CD14-positive monocyte (primary cell): ENCODE data around the gene ATE1. TPM values are rescaled to one million over a fixed set of nuclear protein-coding genes. Genes with fewer than 3 reads are reported as not detected.

Experiments used
- DNase-seq, 3 donors: peaks; one replicate each; pipeline ENCODE4 v3.0.0-alpha.2; 2011 to 2022
- H2AFZ ChIP-seq: 2 replicates; pipeline ENCODE4 v1.6.0; 2012; ENCODE audit warnings: mild to moderate bottlenecking, low read depth, low read length, inconsistent platforms; ENCODE audit not compliant: insufficient read depth, poor library complexity, severe bottlenecking
- H3K27ac ChIP-seq, 2 donors: 1 replicate in 1 of 2; 2 replicates in 1 of 2; pipeline ENCODE4 v1.5.1; 2012 to 2013; ENCODE audit warnings: low read length in 2 of 2, control low read depth in 1 of 2, inconsistent platforms in 1 of 2, low read depth in 1 of 2, mild to moderate bottlenecking in 1 of 2
- H3K27me3 ChIP-seq, 2 donors: one replicate each; pipeline versions ENCODE4 v1.6.0 to v1.6.1; 2011 to 2013; ENCODE audit warnings: low read length in 2 of 2; ENCODE audit not compliant: control insufficient read depth in 2 of 2, insufficient read depth in 2 of 2
- H3K36me3 ChIP-seq, 2 donors: replicated peaks in 1 of 2; 1 replicate in 1 of 2; 2 replicates in 1 of 2; pipeline versions ENCODE4 v1.5.1 to v1.6.1; 2012 to 2013; ENCODE audit warnings: low read length in 2 of 2, control low read depth in 1 of 2, inconsistent platforms in 1 of 2, mild to moderate bottlenecking in 1 of 2; ENCODE audit not compliant: insufficient read depth in 2 of 2, control insufficient read depth in 1 of 2
- H3K4me1 ChIP-seq, 2 donors: 1 replicate in 1 of 2; 2 replicates in 1 of 2; pipeline versions ENCODE4 v1.5.1 to v1.6.1; 2012 to 2013; ENCODE audit warnings: low read length in 2 of 2, control low read depth in 1 of 2, inconsistent platforms in 1 of 2, mild to moderate bottlenecking in 1 of 2, moderate library complexity in 1 of 2; ENCODE audit not compliant: insufficient read depth in 2 of 2, control insufficient read depth in 1 of 2
- H3K4me2 ChIP-seq: replicated peaks from 2 replicates; pipeline ENCODE3; 2012; ENCODE audit warnings: low read length, moderate library complexity, mild to moderate bottlenecking; ENCODE audit not compliant: poor library complexity, severe bottlenecking; ENCODE audit errors: extremely low read depth
- H3K4me3 ChIP-seq, 3 experiments: fragments of 200-600 bp in 1 of 3; sonication (generic) in 1 of 3; replicated peaks in 1 of 3; 1 replicate in 2 of 3; 2 replicates in 1 of 3; pipeline ENCODE4 v1.5.1; 2011 to 2013; ENCODE audit warnings: low read length in 3 of 3, mild to moderate bottlenecking in 3 of 3, control low read depth in 2 of 3, low read depth in 2 of 3, inconsistent platforms in 1 of 3, moderate library complexity in 1 of 3
- H3K79me2 ChIP-seq: 2 replicates; pipeline ENCODE4 v1.6.0; 2012; ENCODE audit warnings: mild to moderate bottlenecking, control low read depth, inconsistent platforms, low read length, moderate library complexity; ENCODE audit not compliant: insufficient read depth
- H3K9ac ChIP-seq: 2 replicates; pipeline ENCODE4 v1.6.0; 2017; ENCODE audit warnings: low read length, mild to moderate bottlenecking; ENCODE audit not compliant: insufficient read depth, poor library complexity, severe bottlenecking
- H3K9me3 ChIP-seq, 2 donors: replicated peaks in 1 of 2; 1 replicate in 1 of 2; 2 replicates in 1 of 2; pipeline versions ENCODE4 v1.5.1 to v1.6.1; 2012 to 2013; ENCODE audit warnings: low read length in 2 of 2, control low read depth in 1 of 2; ENCODE audit not compliant: control insufficient read depth in 1 of 2, insufficient read depth in 1 of 2
- H4K20me1 ChIP-seq: 2 replicates; pipeline ENCODE4 v1.6.0; 2012; ENCODE audit warnings: mild to moderate bottlenecking, low read length, control low read depth, moderate library complexity; ENCODE audit not compliant: insufficient read depth
- H3K27ac Mint-ChIP-seq, 7 donors: one replicate each; pipeline ENCODE4 v1.8.0; 2020; ENCODE audit warnings: mild to moderate bottlenecking in 7 of 7, mixed read lengths in 7 of 7, moderate library complexity in 6 of 7, inconsistent platforms in 2 of 7
- H3K27me3 Mint-ChIP-seq, 3 donors: one replicate each; pipeline ENCODE4 v1.8.0; 2021 to 2022; ENCODE audit warnings: low read depth in 3 of 3, mild to moderate bottlenecking in 3 of 3, mixed read lengths in 3 of 3, moderate library complexity in 3 of 3, inconsistent platforms in 1 of 3
- H3K36me3 Mint-ChIP-seq, 2 donors: one replicate each; pipeline ENCODE4 v1.8.0; 2020; ENCODE audit warnings: mixed read lengths in 2 of 2, inconsistent platforms in 1 of 2, mild to moderate bottlenecking in 1 of 2
- H3K4me1 Mint-ChIP-seq: one replicate; pipeline ENCODE4 v1.8.0; 2020; ENCODE audit warnings: mild to moderate bottlenecking, mixed read lengths
- H3K4me3 Mint-ChIP-seq, 2 donors: one replicate each; pipeline ENCODE4 v1.8.0; 2020; ENCODE audit warnings: mild to moderate bottlenecking in 2 of 2, mixed read lengths in 2 of 2, moderate library complexity in 1 of 2
- H3K9me3 Mint-ChIP-seq, 7 donors: one replicate each; pipeline ENCODE4 v1.8.0; 2020 to 2022; ENCODE audit warnings: mixed read lengths in 7 of 7, mild to moderate bottlenecking in 6 of 7, moderate library complexity in 6 of 7, inconsistent platforms in 2 of 7
- CTCF ChIP-seq: fragments of 200-600 bp; IDR thresholded peaks from one replicate; pipeline ENCODE4 v1.8.0; 2022; ENCODE audit warnings: antibody characterized with exemption, mild to moderate bottlenecking
- WGBS: methylation state at CpG from one replicate; pipeline ENCODE4 v1.1.5; 2013; ENCODE audit warnings: missing lambda C conversion rate; ENCODE audit not compliant: insufficient coverage; 5-methylcytosine and 5-hydroxymethylcytosine counted together
- intact Hi-C, 2 donors: fragments of 100-400 bp; cut with micrococcal nuclease; formaldehyde crosslinking; loops; one replicate each; pipeline versions ENCODE4 v1.15.0 to v1.15.1; 2023
- polyA plus RNA-seq, 3 donors: library from polyadenylated mRNA; depleted of rRNA in 1 of 3; unstranded in 2 of 3; stranded (reverse) in 1 of 3; fragments of 300-500 nt in 2 of 3; fragments of >200 nt in 1 of 3; fragmentation: Illumina TruSeq in 2 of 3; gene quantifications; 1 replicate in 2 of 3; 2 replicates in 1 of 3; pipeline ENCODE4 v1.2.3, GENCODE V29; 2012 to 2021

ATE1 gene
- polyA plus RNA-seq, 3 donors: 9.2 to 19.5 (median 15.8) TPM

- H2AFZ ChIP-seq: no peak overlapping the region
- Mint-ChIP-seq H3K4me3 (no peak overlapping the region), H3K9me3 (no peaks in the 10 kb centered on the region), H3K36me3 (peaks cover 15 to 29% of the 10 kb centered on the region in 2 donors), H3K27ac (no peak overlapping the region), H3K4me1 (no peaks in the 10 kb centered on the region), H3K27me3 (no peaks in the 10 kb centered on the region)
- no peak overlapping the region for H3K4me3 ChIP-seq
- no peaks in the 10 kb centered on the region for H4K20me1 ChIP-seq
- H3K4me2 ChIP-seq: no peak overlapping the region
- H3K27ac ChIP-seq: no peak overlapping the region
- intact Hi-C loops: no loop called here
- no peaks in the 10 kb centered on the region for H3K4me1 ChIP-seq
- WGBS: 100% methylated on average over 1 of the region's 6 CpGs
- H3K27me3 ChIP-seq: no peaks in the 10 kb centered on the region
- no peak for TF ChIP-seq CTCF
- no peaks in the 10 kb centered on the region for H3K9me3 ChIP-seq
- no peak overlapping the region for H3K9ac ChIP-seq
- H3K79me2 ChIP-seq: no peaks in the 10 kb centered on the region
- DNase-seq: no peak
- H3K36me3 ChIP-seq: peaks cover 3 to 4% of the 10 kb centered on the region in 2 donors
Observed at GRCh38 chr10:121783782-121784372, 144.0 kb downstream of the ATE1 start.

- Histone ChIP-seq H3K4me1 (no peaks in the 10 kb centered on the region), H3K9ac (no peak overlapping the region), H3K4me3 (no peak overlapping the region), H3K4me2 (no peak overlapping the region), H3K27ac (no peak overlapping the region), H3K36me3 (no peaks in the 10 kb centered on the region), H3K79me2 (no peaks in the 10 kb centered on the region), H3K27me3 (no peaks in the 10 kb centered on the region), H2AFZ (no peak overlapping the region), H3K9me3 (no peaks in the 10 kb centered on the region), H4K20me1 (no peaks in the 10 kb centered on the region)
- Mint-ChIP-seq H3K4me3 (no peak overlapping the region), H3K4me1 (no peaks in the 10 kb centered on the region), H3K36me3 (peaks cover 13 to 14% of the 10 kb centered on the region in 2 donors), H3K27me3 (no peaks in the 10 kb centered on the region), H3K9me3 (no peaks in the 10 kb centered on the region), H3K27ac (no peak overlapping the region)
- no peak for DNase-seq
- TF ChIP-seq CTCF: no peak
- WGBS: 93% methylated on average over 2 of the region's 4 CpGs
- intact Hi-C loops: no loop called here
Observed at GRCh38 chr10:121781101-121781500, 146.7 kb downstream of the ATE1 start.
